ENCODE measurements around the gene PRKAG1.

The PRKAG1 gene

GRCh38 chr12:49055092-49055491, 36.5 kb upstream of the PRKAG1 start:
- ChIA-PET CTCF (interaction anchor here (0.9 to 6.4 kb wide), 9 partner anchors 9 to 76 kb away, joined by 3 to 48 read pairs (median 4); no protein-coding TSS in a partner anchor), POLR2A (no interaction called here)
- no peak overlapping the region for H3K4me3 ChIP-seq (ENCODE audit: low read depth, low read length)
- TF ChIP-seq CTCF (IDR thresholded peaks at IDR 0.05; ENCODE audit: insufficient read depth, low read length, missing control alignments) = no peak
- DNase-seq (ENCODE audit: low read depth, low spot score) = no peak

GRCh38 chr12:49054524-49054923, 35.9 kb upstream of the PRKAG1 start:
- POLR2A ChIA-PET = interaction anchor here (0.6 kb wide), 1 partner anchor 12 kb away, joined by 3 read pairs; no protein-coding TSS in a partner anchor
- no peak overlapping the region for H3K4me3 ChIP-seq (ENCODE audit: low read depth, low read length)
- no peak for TF ChIP-seq CTCF (IDR thresholded peaks at IDR 0.05; ENCODE audit: insufficient read depth, low read length, missing control alignments)
- CTCF ChIA-PET = interaction anchor here (0.9 to 6.4 kb wide), 6 partner anchors 10 to 66 kb away, joined by 3 to 48 read pairs (median 6); no protein-coding TSS in a partner anchor
- no peak for DNase-seq (ENCODE audit: low read depth, low spot score)

- TF ChIP-seq CTCF (IDR thresholded peaks at IDR 0.05; ENCODE audit: insufficient read depth, low read length, missing control alignments) = no peak
- ChIA-PET CTCF (interaction anchor here (0.9 to 6.4 kb wide), 5 partner anchors 10 to 67 kb away, joined by 3 to 48 read pairs (median 6); no protein-coding TSS in a partner anchor), POLR2A (interaction anchor here (0.6 kb wide), 1 partner anchor 12 kb away, joined by 3 read pairs; no protein-coding TSS in a partner anchor)
- H3K4me3 ChIP-seq (ENCODE audit: low read depth, low read length) = no peak overlapping the region
- DNase-seq (ENCODE audit: low read depth, low spot score) = no peak
These were observed 35.5 kb upstream of the PRKAG1 start for GRCh38 chr12:49054096-49054495.

- no peak for DNase-seq (ENCODE audit: low read depth, low spot score)
- no peak overlapping the region for H3K4me3 ChIP-seq (ENCODE audit: low read depth, low read length)
- ChIA-PET POLR2A (no interaction called here), CTCF (interaction anchor here (1.0 to 6.4 kb wide), 4 partner anchors 8 to 14 kb away, joined by 3 to 48 read pairs (median 4); no protein-coding TSS in a partner anchor)
- TF ChIP-seq CTCF (IDR thresholded peaks at IDR 0.05; ENCODE audit: insufficient read depth, low read length, missing control alignments) = no peak
These were observed 34.1 kb upstream of the PRKAG1 start for GRCh38 chr12:49052451-49053208.

GRCh38 chr12:49051777-49052438, 33.3 kb upstream of the PRKAG1 start:
- ChIA-PET POLR2A (no interaction called here), CTCF (interaction anchor here (1.0 to 1.3 kb wide), 2 partner anchors 8 to 11 kb away, joined by 3 read pairs; no protein-coding TSS in a partner anchor)
- DNase-seq (ENCODE audit: low read depth, low spot score) = no peak
- H3K4me3 ChIP-seq (ENCODE audit: low read depth, low read length) = no peak overlapping the region
- no peak for TF ChIP-seq CTCF (IDR thresholded peaks at IDR 0.05; ENCODE audit: insufficient read depth, low read length, missing control alignments)

GRCh38 chr12:49051373-49051764, 32.8 kb upstream of the PRKAG1 start:
- ChIA-PET POLR2A (no interaction called here), CTCF (interaction anchor here (0.6 to 5.1 kb wide), 2 partner anchors 13 to 25 kb away, joined by 3 to 43 read pairs; no protein-coding TSS in a partner anchor)
- H3K4me3 ChIP-seq (ENCODE audit: low read depth, low read length) = no peak overlapping the region
- no peak for TF ChIP-seq CTCF (IDR thresholded peaks at IDR 0.05; ENCODE audit: insufficient read depth, low read length, missing control alignments)
- no peak for DNase-seq (ENCODE audit: low read depth, low spot score)

All from AG04449 (cell line).